DMS 273 (cell line): ENCODE measurements around the gene SAP130.
"Not testable (repeated sequence)": the region's sequence is repeated elsewhere in the genome, so short reads cannot be mapped to it uniquely, and the experiment has no call there.

Experiments used
- DNase-seq: peaks from one replicate; lab custom pipeline; 2025; ENCODE audit not compliant: unreplicated experiment; lab: John Stamatoyannopoulos, UW

Gene SAP130

DNA sequence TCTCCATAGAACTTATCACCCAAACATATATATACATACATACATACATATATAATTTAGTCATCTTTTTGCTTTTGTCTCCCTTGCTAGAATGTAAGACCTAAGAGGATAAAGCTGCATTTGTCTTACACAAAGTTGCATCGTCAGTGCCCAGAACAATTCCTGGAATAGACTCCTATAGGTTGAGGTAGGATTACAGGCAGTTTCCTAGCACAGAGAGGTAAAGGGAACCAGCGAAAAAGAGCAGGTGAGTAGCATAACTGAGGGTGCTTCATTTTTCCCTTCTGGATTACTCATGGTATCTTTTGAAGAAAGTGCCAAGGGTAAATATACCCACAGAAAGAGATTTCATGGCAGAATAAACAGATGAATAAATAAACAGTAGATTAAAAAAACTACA lies 74.0 kb downstream of the SAP130 start:
- no peak for DNase-seq

DNA sequence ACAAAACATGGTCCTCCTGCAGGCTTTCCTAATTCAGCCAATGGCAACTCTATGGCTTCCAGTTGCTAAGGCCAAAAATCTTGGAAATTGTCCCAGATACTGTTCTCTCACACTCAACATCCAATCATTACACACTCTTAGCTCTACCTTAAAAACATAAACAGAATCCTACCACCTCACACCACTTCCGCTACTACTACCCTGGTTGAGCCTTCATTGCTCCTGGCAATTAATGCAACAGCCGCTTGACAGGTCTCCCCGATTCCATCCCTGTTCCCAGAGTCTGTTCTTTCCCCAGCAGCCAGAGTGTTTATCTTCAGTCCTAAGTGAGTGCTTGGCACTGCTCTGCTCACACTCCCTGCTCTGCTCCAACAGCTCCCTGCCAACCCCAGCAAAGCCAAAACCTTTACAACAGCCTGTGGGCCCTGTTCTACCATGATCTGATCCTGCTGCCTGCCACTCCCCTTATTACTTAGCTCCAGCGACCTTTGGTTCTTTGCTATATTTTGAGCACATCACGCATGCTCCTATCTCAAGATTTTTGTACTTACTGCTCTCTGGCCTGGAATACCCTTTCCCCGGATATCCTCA lies 74.6 kb downstream of the SAP130 start:
- peak; percentile 19 for DNase-seq

- DNase-seq: no peak
Measured at GRCh38 chr2:127951026-127951425, 76.8 kb downstream of the SAP130 start.

- no peak for DNase-seq
Measured at GRCh38 chr2:127950264-127950663, 77.6 kb downstream of the SAP130 start.

DNA sequence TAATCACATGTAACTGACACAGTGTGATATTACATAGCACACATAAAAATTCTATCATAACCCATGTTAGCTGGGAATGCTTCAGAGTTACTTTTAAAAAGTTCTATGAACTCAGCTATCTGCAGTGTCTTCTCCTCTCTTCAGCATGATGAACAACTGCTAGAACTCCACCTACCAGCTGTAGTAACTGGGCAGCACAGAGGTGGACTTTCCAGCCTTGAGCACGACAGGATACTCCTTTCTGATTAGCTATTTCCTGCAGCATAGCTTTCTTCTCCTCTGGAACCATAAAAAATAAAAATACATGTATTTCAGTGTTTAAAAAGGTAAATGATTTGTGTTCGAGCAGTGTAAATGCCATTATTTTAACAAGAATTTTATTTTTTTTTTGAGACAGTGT lies 82.6 kb downstream of the SAP130 start:
- DNase-seq: no peak

- no peak for DNase-seq
Measured at GRCh38 chr2:127943186-127943585, 84.7 kb downstream of the SAP130 start.

- no peak for DNase-seq
Measured at GRCh38 chr2:127942002-127942401, 85.9 kb downstream of the SAP130 start.

DNA sequence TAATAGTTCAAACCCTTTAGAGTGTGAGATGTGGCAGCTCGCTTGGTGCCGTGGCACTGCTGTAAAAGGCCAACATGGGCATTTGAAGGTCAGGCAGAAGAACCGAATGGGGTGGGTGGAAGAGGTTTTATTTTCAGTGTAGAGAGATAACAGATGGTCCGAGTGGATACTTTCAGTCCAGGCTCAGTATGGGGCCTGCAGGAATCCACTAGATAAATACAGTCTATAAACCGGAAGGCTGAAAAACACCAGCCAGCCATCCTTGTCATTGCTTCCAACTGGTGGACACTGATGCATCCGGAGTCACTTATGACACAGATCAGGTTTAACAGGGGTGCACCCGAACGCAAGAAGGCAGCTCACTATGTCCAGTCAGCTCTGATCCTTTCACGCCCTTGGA lies 86.4 kb downstream of the SAP130 start:
- no peak for DNase-seq

DNA sequence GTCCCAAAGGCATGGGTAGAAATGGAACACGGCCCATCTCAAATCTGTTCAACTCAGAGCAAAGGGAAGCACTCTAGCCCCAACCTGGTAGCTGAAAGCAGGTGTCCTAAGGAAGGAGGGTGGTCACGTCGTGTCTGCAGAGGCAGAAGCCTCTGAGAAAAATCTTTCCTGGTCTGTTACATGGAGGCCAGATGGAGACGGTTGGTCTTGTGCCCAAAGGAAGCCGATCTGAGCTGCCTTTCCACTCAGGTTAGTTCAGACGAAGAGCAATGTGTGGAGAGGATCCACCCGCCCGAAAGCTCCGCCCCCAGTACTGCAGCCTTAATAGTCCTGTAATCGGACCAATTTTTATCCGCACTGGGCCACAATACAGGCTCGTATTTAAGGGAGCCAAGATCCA lies 87.2 kb downstream of the SAP130 start:
- DNase-seq: no peak

DNA sequence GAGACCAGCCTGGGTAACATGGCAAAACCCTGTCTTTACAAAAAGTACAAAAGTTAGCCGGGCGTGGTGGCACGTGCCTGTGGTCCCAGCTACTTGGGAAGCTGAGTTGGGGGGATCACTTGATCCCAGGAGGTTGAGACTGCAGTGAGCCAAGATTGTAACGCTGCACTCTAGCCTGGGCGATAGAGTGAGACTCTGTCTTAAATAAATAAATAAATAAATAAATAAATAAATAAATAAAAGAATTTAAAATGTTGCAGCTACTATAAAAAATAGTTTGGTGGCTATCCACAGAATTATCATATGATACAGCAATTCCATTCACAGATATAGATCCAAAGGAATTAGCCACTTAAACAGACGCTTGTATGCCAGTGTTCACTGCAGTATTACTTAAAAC lies 92.5 kb downstream of the SAP130 start:
- DNase-seq: no peak

- DNase-seq: no peak
Measured at GRCh38 chr2:127932199-127932876, 95.5 kb downstream of the SAP130 start.

DNA sequence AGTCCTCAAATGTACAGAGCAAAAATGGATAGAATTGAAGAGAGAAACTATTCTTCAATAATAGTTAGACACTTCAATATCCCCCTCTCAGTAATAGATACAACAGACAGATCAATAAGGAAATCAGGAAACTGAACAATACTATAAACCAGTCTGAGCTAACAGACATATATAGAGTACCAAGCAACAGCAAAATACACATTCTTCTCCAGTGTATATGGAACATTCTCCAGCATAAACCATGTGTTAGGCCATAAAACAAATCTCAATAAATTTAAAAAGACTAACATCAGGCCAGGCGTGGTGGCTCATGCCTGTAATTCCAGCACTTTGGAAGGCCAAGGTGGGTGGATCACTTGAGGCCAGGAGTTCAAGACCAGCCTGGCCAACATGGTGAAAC lies 98.4 kb downstream of the SAP130 start:
- DNase-seq: no peak

DNA sequence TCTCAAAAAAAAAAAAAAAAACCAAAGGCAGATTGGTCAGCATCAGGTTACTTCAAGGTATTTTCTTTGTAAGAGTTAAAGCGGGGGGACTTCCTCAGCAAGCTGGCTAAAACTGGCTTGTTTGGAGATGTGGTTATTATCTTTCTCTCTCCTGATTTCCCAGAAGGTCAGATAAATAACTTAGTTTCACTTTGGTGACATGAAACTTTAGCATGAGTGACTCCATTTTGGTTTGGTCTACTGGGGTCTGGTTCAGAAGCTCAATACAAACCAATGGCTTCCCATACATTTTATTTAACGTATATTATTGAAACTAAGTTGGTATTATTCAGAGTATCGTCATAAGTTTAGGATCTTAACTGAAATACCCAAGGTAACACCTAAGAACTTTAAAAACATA lies 100.5 kb downstream of the SAP130 start:
- no peak for DNase-seq

- no peak for DNase-seq
Measured at GRCh38 chr2:127917916-127918315, 109.9 kb downstream of the SAP130 start.

DNA sequence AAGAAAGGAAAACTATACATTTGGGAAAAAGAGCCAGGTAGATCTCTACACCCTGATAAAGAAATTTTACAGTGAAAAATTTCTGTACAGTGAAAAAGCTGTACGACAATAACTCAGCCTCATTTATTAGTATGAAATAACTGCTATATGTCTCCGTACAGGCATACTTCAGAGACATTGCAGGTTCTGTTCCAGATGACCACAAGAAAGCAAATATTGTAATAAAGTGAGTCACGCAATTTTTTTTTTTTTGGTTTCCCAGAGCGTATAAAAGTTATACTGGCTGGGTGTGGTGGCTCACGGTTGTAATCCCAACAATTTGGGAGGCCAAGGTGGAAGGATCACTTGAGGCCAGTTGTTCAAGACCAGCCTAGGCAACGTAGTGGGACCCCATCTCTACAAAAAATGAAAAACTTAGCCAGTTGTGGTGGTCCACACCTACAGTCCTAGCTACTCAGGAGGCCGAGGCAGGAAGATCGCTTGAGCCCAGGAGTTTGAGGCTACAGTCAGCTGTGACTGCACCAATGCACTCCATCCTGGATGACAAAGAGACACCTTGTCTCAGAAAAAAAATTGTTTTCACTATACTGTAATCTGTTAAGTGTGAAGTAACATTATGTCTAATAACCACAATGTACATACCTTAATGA lies 113.9 kb downstream of the SAP130 start:
- no peak for DNase-seq

DNA sequence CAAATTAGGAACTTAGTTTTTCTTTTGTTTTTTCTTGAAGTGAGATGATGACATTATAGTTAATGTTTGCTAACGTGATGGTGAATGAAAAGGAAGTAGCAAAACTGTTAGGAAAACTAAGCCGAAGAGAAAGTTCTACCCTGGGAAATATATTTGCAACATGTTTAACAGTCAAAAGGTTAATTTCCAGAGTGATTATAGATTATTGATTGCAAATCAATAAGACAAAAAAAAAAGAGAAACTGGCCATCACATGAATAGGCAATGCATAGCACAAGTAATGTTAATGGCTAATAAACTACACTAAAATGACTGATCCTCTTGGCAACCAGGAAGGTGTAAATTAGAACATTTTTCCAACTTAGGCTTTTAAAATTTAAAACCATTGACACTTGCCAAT lies 116.1 kb downstream of the SAP130 start:
- DNase-seq: no peak

DNA sequence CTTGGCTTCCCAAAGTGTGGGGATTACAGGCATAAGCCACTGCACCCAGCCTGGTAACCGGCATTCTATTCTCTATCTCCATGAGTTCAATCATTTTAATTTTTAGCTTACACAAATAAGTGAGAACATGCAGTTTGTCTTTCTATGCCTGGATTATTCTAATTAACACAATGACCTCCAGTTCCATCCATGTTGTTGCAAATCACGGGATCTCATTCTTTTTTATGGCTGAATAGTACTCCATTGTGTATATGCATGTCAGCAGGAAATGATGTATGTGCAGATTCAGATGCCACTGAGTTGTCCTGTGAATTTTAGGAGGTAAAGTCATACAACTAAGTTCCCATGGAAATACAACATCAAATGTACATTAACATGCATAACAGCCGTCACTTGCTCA lies 117.4 kb downstream of the SAP130 start:
- DNase-seq: no peak

GRCh38 chr2:127909019-127909418 lies 118.8 kb downstream of the SAP130 start:
- DNase-seq: no peak

GRCh38 chr2:127907733-127908400 lies 120.0 kb downstream of the SAP130 start:
- DNase-seq: not testable (repeated sequence)

DNA sequence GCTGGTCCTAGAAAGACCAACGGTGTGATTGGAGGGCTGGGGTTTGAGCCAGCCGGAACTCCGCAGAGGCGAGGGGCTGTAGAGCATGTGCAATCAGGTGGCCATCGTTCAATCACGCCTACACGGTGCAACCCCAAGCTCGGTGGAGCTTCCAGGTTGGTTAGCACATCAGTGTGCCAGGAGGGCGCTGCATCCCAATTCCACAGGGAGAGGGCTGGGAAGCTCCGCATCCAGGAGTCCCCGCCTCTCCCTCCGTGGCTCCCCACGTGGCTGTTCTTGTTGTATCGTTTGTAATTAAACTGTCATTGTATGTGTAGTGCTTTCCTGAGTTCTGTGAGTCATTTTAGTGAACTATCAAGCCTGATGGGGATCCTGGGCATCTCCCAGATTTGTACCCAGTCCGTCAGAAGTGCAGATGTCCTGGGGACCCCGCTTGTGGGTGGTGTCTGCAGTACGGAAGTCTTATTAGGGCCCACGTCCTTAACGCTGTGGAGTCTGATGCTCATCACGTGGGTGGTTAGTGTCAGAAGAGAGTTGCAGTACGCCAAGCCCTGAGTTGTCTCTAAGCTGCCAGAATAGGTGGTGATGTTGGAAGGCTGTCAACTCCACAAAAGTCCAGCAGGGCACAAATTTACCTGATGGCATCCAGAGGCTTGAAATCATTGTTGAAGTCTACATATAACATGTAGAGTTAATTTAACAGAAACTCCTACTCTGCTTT lies 121.5 kb downstream of the SAP130 start:
- peak; percentile 34 for DNase-seq

DNA sequence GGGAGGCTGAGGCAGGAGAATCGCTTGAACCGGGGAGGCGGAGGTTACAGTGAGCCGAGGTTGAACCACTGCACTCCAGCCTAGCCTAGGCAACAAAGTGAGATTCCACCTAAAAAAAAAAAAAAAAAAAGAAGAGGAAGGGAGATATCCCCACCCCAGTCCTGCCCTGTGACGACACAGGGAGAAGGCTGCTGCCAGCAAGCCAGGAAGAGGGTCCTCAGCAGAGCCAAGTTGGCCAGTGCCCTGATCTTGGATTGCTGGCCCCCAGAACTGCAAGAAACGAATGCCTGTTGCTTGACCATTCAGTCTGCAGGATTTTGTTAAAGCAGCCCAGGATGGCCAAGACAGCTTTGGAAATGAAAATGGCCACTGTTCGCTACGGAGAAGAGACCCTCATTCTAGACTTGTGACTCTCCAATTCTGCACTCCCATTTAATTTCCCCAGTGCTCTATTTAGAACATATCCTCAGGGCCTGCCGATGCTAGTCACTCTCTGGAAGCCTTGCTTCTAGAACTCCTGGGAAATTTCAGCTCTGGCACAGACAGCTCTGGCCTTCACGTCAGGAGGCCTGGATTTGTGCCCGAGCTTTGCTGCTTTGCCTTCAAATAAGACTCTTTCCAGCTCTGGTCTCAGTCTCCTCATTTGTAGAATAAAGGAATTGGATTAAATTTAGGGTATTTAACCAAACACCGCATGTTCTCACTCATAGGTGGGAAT lies 126.4 kb downstream of the SAP130 start:
- no peak for DNase-seq
